Measurements from ENCODE around the gene IL23A. TPM values are rescaled to one million over a fixed set of nuclear protein-coding genes. Genes with fewer than 3 reads are reported as not detected.

Gene IL23A
- total RNA-seq, 1 donor from 2014 or later, result 0.67 TPM

DNA sequence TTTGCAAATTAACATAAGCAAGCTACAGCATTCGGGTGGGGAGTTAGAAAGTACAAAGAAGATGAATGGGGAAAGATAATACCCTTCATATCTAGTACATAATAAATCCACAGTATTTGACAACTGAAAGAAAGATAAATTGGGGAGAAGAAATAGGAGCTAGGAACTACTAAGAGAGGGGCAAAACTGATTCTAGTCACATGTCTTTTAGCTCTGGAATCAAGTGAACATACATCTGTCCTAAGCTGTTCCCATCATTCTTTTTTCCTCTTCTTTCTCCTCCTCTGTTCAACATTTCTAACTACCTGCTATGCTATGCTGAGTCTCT is 39.3 kb downstream of the IL23A start:
- Mint-ChIP-seq H3K27me3 (no peaks in the 10 kb centered on the region), H3K27ac (no peak overlapping the region), H3K4me1 (ENCODE audit: low read depth) (peaks cover 6% of the 10 kb centered on the region), H3K4me3 (ENCODE audit: low read depth) (no peak overlapping the region), H3K36me3 (ENCODE audit: insufficient read depth) (no peaks in the 10 kb centered on the region), H3K9me3 (ENCODE audit: low read depth) (peaks cover 4% of the 10 kb centered on the region)
- TF ChIP-seq, protein P1, sequence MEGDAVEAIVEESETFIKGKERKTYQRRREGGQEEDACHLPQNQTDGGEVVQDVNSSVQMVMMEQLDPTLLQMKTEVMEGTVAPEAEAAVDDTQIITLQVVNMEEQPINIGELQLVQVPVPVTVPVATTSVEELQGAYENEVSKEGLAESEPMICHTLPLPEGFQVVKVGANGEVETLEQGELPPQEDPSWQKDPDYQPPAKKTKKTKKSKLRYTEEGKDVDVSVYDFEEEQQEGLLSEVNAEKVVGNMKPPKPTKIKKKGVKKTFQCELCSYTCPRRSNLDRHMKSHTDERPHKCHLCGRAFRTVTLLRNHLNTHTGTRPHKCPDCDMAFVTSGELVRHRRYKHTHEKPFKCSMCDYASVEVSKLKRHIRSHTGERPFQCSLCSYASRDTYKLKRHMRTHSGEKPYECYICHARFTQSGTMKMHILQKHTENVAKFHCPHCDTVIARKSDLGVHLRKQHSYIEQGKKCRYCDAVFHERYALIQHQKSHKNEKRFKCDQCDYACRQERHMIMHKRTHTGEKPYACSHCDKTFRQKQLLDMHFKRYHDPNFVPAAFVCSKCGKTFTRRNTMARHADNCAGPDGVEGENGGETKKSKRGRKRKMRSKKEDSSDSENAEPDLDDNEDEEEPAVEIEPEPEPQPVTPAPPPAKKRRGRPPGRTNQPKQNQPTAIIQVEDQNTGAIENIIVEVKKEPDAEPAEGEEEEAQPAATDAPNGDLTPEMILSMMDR (IDR thresholded peaks at IDR 0.05; ENCODE audit: unreplicated experiment), result no peak
- no peak for DNase-seq (ENCODE audit: low spot score, unreplicated experiment)

DNA sequence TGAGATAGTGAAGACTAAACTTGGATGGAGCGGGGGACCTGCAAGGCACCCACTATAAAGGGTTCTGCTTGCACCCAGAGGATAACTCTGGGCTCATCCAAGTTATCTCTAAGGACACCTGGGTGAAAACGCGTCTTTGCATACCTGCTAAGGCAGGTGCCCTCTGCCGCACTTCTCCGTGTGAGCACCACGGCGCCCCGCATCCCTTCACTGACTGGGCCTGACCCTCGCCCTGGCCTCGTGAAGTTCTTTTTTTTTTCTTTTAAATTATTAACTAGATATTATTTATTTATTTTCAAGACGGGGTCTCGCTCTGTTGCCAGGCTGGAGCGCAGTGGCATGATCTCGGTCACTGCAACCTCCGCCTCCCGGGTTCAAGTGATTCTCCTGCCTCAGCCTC is 43.9 kb downstream of the IL23A start:
- TF ChIP-seq, protein P1 (IDR thresholded peaks at IDR 0.05; ENCODE audit: unreplicated experiment), result no peak
- H3K27me3 Mint-ChIP-seq, result no peaks in the 10 kb centered on the region
- H3K9me3 Mint-ChIP-seq (ENCODE audit: low read depth), result no peaks in the 10 kb centered on the region
- H3K36me3 Mint-ChIP-seq (ENCODE audit: insufficient read depth), result no peaks in the 10 kb centered on the region
- H3K27ac Mint-ChIP-seq, result no peak overlapping the region
- H3K4me1 Mint-ChIP-seq (ENCODE audit: low read depth), result peaks cover 10% of the 10 kb centered on the region
- H3K4me3 Mint-ChIP-seq (ENCODE audit: low read depth), result no peak overlapping the region
- no peak for DNase-seq (ENCODE audit: low spot score, unreplicated experiment)

DNA sequence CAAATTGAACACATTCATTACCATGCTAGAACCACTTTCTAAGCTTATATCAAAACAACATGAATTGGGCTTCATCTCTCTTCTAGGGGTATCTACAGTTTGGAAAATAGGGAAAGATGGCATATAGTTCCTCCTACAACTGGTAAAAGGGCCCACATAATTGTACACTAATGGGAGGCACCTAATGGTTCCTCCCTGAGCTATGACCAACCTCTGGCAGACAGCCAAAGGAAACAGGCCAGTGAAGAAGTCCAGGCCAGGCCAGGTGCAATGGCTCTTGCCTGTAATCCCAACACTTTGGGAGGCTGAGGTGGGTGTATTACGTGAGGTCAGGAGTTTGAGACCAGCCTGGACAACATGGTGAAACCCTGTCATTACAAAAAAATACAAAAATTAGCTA is 47.2 kb downstream of the IL23A start:
- no peaks in the 10 kb centered on the region for H3K27me3 Mint-ChIP-seq
- H3K4me3 Mint-ChIP-seq (ENCODE audit: low read depth), result no peak overlapping the region
- H3K36me3 Mint-ChIP-seq (ENCODE audit: insufficient read depth), result no peaks in the 10 kb centered on the region
- peaks cover 8% of the 10 kb centered on the region for H3K4me1 Mint-ChIP-seq (ENCODE audit: low read depth)
- H3K27ac Mint-ChIP-seq, result no peak overlapping the region
- TF ChIP-seq, protein P1 (IDR thresholded peaks at IDR 0.05; ENCODE audit: unreplicated experiment), result no peak
- DNase-seq (ENCODE audit: low spot score, unreplicated experiment), result no peak
- no peaks in the 10 kb centered on the region for H3K9me3 Mint-ChIP-seq (ENCODE audit: low read depth)

DNA sequence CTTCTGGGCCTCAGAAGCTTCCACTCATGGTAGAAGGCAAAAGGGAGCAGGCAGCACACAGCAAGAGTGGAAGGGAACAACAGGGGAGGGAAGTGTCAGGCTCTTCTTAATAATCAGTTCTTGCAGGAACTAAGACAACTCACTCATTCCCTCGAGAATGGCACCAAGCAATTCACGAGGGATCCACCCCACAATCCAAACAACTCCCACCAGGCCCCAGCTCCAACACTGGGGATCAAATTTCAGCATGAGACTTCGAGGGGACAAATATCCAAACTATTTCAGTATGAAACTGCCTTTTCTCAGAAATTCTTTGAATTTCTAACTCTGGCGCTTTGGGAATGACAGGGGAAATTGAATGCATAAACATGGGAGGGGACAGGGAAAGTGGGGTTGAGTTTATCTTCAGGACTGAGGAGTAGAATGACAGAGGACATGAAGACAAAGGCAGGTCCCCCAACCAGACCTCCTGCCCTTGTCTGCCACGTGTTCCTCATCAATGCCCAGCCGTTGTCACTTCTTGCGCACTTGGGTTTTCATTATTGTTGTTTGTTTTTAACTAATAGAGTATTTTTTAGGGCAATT is 48.6 kb downstream of the IL23A start:
- TF ChIP-seq, protein P1 (IDR thresholded peaks at IDR 0.05; ENCODE audit: unreplicated experiment), result no peak
- Mint-ChIP-seq H3K27me3 (no peaks in the 10 kb centered on the region), H3K4me1 (ENCODE audit: low read depth) (peaks cover 8% of the 10 kb centered on the region), H3K4me3 (ENCODE audit: low read depth) (no peak overlapping the region), H3K27ac (no peak overlapping the region), H3K9me3 (ENCODE audit: low read depth) (no peaks in the 10 kb centered on the region), H3K36me3 (ENCODE audit: insufficient read depth) (no peaks in the 10 kb centered on the region)
- no peak for DNase-seq (ENCODE audit: low spot score, unreplicated experiment)

DNA sequence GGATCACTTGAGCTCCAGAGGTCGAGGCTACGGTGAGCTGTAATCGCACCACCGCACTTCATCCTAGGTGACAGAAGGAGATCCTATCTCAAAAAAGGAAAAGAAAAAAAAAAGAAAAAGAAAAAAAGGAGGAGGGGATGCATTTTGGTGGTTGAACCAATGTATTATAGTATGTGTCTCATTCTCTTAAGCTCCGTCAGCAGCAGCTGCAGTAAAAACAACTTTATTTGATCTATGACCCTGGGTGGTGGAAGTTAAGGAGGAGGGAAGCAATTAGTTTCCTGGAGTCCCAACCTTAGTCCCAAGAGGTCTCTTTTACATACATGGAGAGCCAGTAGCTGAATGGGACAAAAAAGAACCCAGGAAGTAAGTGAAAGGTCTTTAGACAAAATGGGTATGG is 50.7 kb downstream of the IL23A start:
- peaks cover 8% of the 10 kb centered on the region for H3K4me1 Mint-ChIP-seq (ENCODE audit: low read depth)
- TF ChIP-seq, protein P1 (IDR thresholded peaks at IDR 0.05; ENCODE audit: unreplicated experiment), result no peak
- DNase-seq (ENCODE audit: low spot score, unreplicated experiment), result no peak
- no peaks in the 10 kb centered on the region for H3K27me3 Mint-ChIP-seq
- H3K4me3 Mint-ChIP-seq (ENCODE audit: low read depth), result no peak overlapping the region
- no peaks in the 10 kb centered on the region for H3K9me3 Mint-ChIP-seq (ENCODE audit: low read depth)
- H3K36me3 Mint-ChIP-seq (ENCODE audit: insufficient read depth), result no peaks in the 10 kb centered on the region
- H3K27ac Mint-ChIP-seq, result peak overlapping the region; percentile 65

Other genes starting within 250 kb of the IL23A start
- gene PA2G4, start 234.3 kb upstream of the IL23A start, total RNA-seq, result 103 and 106 TPM in 2 replicates
- gene RPL41, start 222.3 kb upstream of the IL23A start, total RNA-seq, result 3,912 and 3,916 TPM in 2 replicates
- 12.0 and 13.8 TPM in 2 replicates for gene ZC3H10, start 220.6 kb upstream of the IL23A start, total RNA-seq
- 102 TPM in 2 replicates for gene ESYT1, start 210.6 kb upstream of the IL23A start, total RNA-seq
- 169 and 172 TPM in 2 replicates for gene MYL6B, start 186.3 kb upstream of the IL23A start, total RNA-seq
- 1,155 and 1,178 TPM in 2 replicates for gene MYL6, start 180.5 kb upstream of the IL23A start, total RNA-seq
- 202 and 207 TPM in 2 replicates for gene SMARCC2, start 149.4 kb upstream of the IL23A start, total RNA-seq
- 50.0 and 50.8 TPM in 2 replicates for gene RNF41, start 117.0 kb upstream of the IL23A start, total RNA-seq
- 37.9 and 40.5 TPM in 2 replicates for gene NABP2, start 114.5 kb upstream of the IL23A start, total RNA-seq
- 62.9 and 65.2 TPM in 2 replicates for gene SLC39A5, start 108.8 kb upstream of the IL23A start, total RNA-seq
- 60.3 and 64.3 TPM in 2 replicates for gene ANKRD52, start 80.5 kb upstream of the IL23A start, total RNA-seq
- gene COQ10A, start 71.9 kb upstream of the IL23A start, total RNA-seq, result 23.6 and 24.6 TPM in 2 replicates
- 209 and 216 TPM in 2 replicates for gene CS, start 38.6 kb upstream of the IL23A start, total RNA-seq
- 225 and 230 TPM in 2 replicates for gene CNPY2, start 22.9 kb upstream of the IL23A start, total RNA-seq
- gene PAN2, start 4.9 kb upstream of the IL23A start, total RNA-seq, result 69.3 and 73.1 TPM in 2 replicates
- gene STAT2, start 21.2 kb downstream of the IL23A start, total RNA-seq, result 158 and 163 TPM in 2 replicates
- gene APOF, start 24.0 kb downstream of the IL23A start, total RNA-seq, result not detected in 2 replicates
- 58.0 and 65.5 TPM in 2 replicates for gene TIMELESS, start 110.5 kb downstream of the IL23A start, total RNA-seq
- not detected in 2 replicates for gene MIP, start 115.8 kb downstream of the IL23A start, total RNA-seq
- 4.6 TPM in 2 replicates for gene SPRYD4, start 129.7 kb downstream of the IL23A start, total RNA-seq
- gene GLS2, start 149.3 kb downstream of the IL23A start, total RNA-seq, result 3.1 and 3.8 TPM in 2 replicates
- gene RBMS2, start 182.9 kb downstream of the IL23A start, total RNA-seq, result 54.1 and 65.9 TPM in 2 replicates

All from progenitor cell of endocrine pancreas (in vitro differentiated cells).